ENCODE results near the gene MAT2B. TPM values are rescaled to one million over a fixed set of nuclear protein-coding genes. Genes with fewer than 3 reads are reported as not detected.
A peak's percentile ranks its signal among the peaks of the same experiment; 100 is the strongest.

Gene MAT2B
- total and polyA plus RNA-seq, 5 experiments from 2014 or later = 145 to 287 (median 260) TPM

GRCh38 chr5:163475411-163475810 is 30.0 kb upstream of the MAT2B start:
- H3K36me3 Mint-ChIP-seq = no peaks in the 10 kb centered on the region

GRCh38 chr5:163478126-163478981 is 27.1 kb upstream of the MAT2B start:
- Mint-ChIP-seq H3K27ac (no peak overlapping the region), H3K4me3 (peak overlapping the region in 1 of 10 donors; percentile 1), H3K4me1 (no peaks in the 10 kb centered on the region), H3K27me3 (peaks cover 0 to 1% (median 0%) of the 10 kb centered on the region in 5 donors), H3K9me3 (no peaks in the 10 kb centered on the region), H3K36me3 (no peaks in the 10 kb centered on the region)
- no peak for DNase-seq
- ATAC-seq = no peak
- POLR2A ChIA-PET = no interaction called here

More at GRCh38 chr5:163475411-163475810, 30.0 kb upstream of the MAT2B start:
- Mint-ChIP-seq H3K27ac (no peak overlapping the region), H3K9me3 (no peaks in the 10 kb centered on the region), H3K27me3 (no peaks in the 10 kb centered on the region), H3K4me3 (no peak overlapping the region), H3K4me1 (no peaks in the 10 kb centered on the region)
- no peak for DNase-seq
- POLR2A ChIA-PET = interaction anchor here (1.1 kb wide), 2 partner anchors 30 to 38 kb away, joined by 3 to 4 read pairs; partner anchors contain the start of genes CCNG1 and MAT2B
- no peak for ATAC-seq

- DNase-seq (no peak), ATAC-seq (no peak)
- H3K4me3 Mint-ChIP-seq = no peak overlapping the region
- no peak overlapping the region for H3K27ac Mint-ChIP-seq
- no peaks in the 10 kb centered on the region for H3K9me3 Mint-ChIP-seq
- H3K4me1 Mint-ChIP-seq = no peaks in the 10 kb centered on the region
- no peaks in the 10 kb centered on the region for H3K36me3 Mint-ChIP-seq
- peaks cover 0 to 1% (median 0%) of the 10 kb centered on the region in 5 donors for H3K27me3 Mint-ChIP-seq
- POLR2A ChIA-PET = no interaction called here
Observed at GRCh38 chr5:163478982-163479271, 26.5 kb upstream of the MAT2B start.

GRCh38 chr5:163489055-163489744 is 16.2 kb upstream of the MAT2B start:
- ATAC-seq = peak; percentile 49 to 72
- H3K9me3 Mint-ChIP-seq = no peaks in the 10 kb centered on the region
- H3K4me1 Mint-ChIP-seq = no peaks in the 10 kb centered on the region
- peak overlapping the region in 2 of 10 donors; percentile 31 to 40 for H3K27ac Mint-ChIP-seq
- no peak overlapping the region for H3K4me3 Mint-ChIP-seq
- H3K27me3 Mint-ChIP-seq = no peaks in the 10 kb centered on the region
- DNase-seq = peak in 2 of 10 donors; percentile 10 to 16
- POLR2A ChIA-PET = interaction anchor here (2.0 kb wide), 1 partner anchor 16 kb away, joined by 5 read pairs; the partner anchor contains the start of gene MAT2B
- H3K36me3 Mint-ChIP-seq = no peaks in the 10 kb centered on the region

- no peak for ATAC-seq
- Mint-ChIP-seq H3K4me1 (no peaks in the 10 kb centered on the region), H3K36me3 (no peaks in the 10 kb centered on the region), H3K27ac (no peak overlapping the region), H3K27me3 (no peaks in the 10 kb centered on the region), H3K4me3 (no peak overlapping the region), H3K9me3 (no peaks in the 10 kb centered on the region)
- DNase-seq = no peak
- POLR2A ChIA-PET = interaction anchor here (2.0 kb wide), 1 partner anchor 16 kb away, joined by 5 read pairs; the partner anchor contains the start of gene MAT2B
Observed at GRCh38 chr5:163489745-163490075, 15.7 kb upstream of the MAT2B start.

GRCh38 chr5:163496286-163496685 is 9.1 kb upstream of the MAT2B start:
- Mint-ChIP-seq H3K27ac (no peak overlapping the region), H3K4me1 (no peaks in the 10 kb centered on the region), H3K4me3 (no peak overlapping the region), H3K27me3 (peaks cover 0 to 2% (median 0%) of the 10 kb centered on the region in 5 donors), H3K36me3 (no peaks in the 10 kb centered on the region), H3K9me3 (no peaks in the 10 kb centered on the region)
- POLR2A ChIA-PET = interaction anchor here (1.1 to 1.6 kb wide), 2 partner anchors 9 to 36 kb away, joined by 3 to 4 read pairs; partner anchors contain the start of genes HMMR, MAT2B and NUDCD2
- no peak for ATAC-seq
- DNase-seq = no peak

GRCh38 chr5:163497315-163497714 is 8.1 kb upstream of the MAT2B start:
- H3K9me3 Mint-ChIP-seq = no peaks in the 10 kb centered on the region
- peaks cover 0 to 2% (median 0%) of the 10 kb centered on the region in 5 donors for H3K27me3 Mint-ChIP-seq
- POLR2A ChIA-PET = no interaction called here
- no peaks in the 10 kb centered on the region for H3K36me3 Mint-ChIP-seq
- no peak overlapping the region for H3K27ac Mint-ChIP-seq
- peaks cover 0 to under 1% (median under 1%) of the 10 kb centered on the region in 4 donors for H3K4me1 Mint-ChIP-seq
- DNase-seq (no peak), ATAC-seq (no peak)
- no peak overlapping the region for H3K4me3 Mint-ChIP-seq

- no peak for DNase-seq
- no peak for ATAC-seq
- Mint-ChIP-seq H3K36me3 (no peaks in the 10 kb centered on the region), H3K27ac (no peak overlapping the region), H3K4me3 (no peak overlapping the region), H3K27me3 (peaks cover 0 to 2% (median 0%) of the 10 kb centered on the region in 5 donors), H3K9me3 (no peaks in the 10 kb centered on the region), H3K4me1 (peaks cover 5 to 13% (median 12%) of the 10 kb centered on the region in 4 donors)
- POLR2A ChIA-PET = no interaction called here
Observed at GRCh38 chr5:163498886-163499285, 6.5 kb upstream of the MAT2B start.

GRCh38 chr5:163502521-163502920 is 2.9 kb upstream of the MAT2B start:
- Mint-ChIP-seq H3K27ac (peak overlapping the region; percentile 98 to 100 (median 99)), H3K4me1 (peaks cover 10 to 31% (median 20%) of the 10 kb centered on the region in 4 donors), H3K27me3 (no peaks in the 10 kb centered on the region), H3K9me3 (no peaks in the 10 kb centered on the region), H3K4me3 (peak overlapping the region; percentile 90 to 98 (median 96)), H3K36me3 (no peaks in the 10 kb centered on the region)
- no peak for ATAC-seq
- no peak for DNase-seq
- POLR2A ChIA-PET = interaction anchor here (1.0 to 7.3 kb wide), 3 partner anchors 29 to 65 kb away, joined by 4 to 178 read pairs (median 8); partner anchors contain the start of genes CCNG1, HMMR and NUDCD2

- H3K27ac Mint-ChIP-seq = peak overlapping the region; percentile 98 to 100 (median 99)
- peaks cover 13 to 40% (median 29%) of the 10 kb centered on the region in 4 donors for H3K4me1 Mint-ChIP-seq
- no peaks in the 10 kb centered on the region for H3K9me3 Mint-ChIP-seq
- ATAC-seq (no peak), DNase-seq (peak in 7 of 10 donors; percentile 9 to 50 (median 24))
- H3K27me3 Mint-ChIP-seq = no peaks in the 10 kb centered on the region
- peak overlapping the region; percentile 90 to 98 (median 96) for H3K4me3 Mint-ChIP-seq
- POLR2A ChIA-PET = interaction anchor here (1.0 to 7.3 kb wide), 3 partner anchors 30 to 66 kb away, joined by 4 to 178 read pairs (median 8); partner anchors contain the start of genes CCNG1, HMMR and NUDCD2
- H3K36me3 Mint-ChIP-seq = no peaks in the 10 kb centered on the region
Observed at GRCh38 chr5:163503106-163504078, 2.0 kb upstream of the MAT2B start.

GRCh38 chr5:163504079-163504931 is 1.1 kb upstream of the MAT2B start:
- no peaks in the 10 kb centered on the region for H3K9me3 Mint-ChIP-seq
- H3K4me1 Mint-ChIP-seq = peaks cover 13 to 49% (median 37%) of the 10 kb centered on the region in 4 donors
- POLR2A ChIA-PET = interaction anchor here (1.2 to 7.3 kb wide), 4 partner anchors 44 to 67 kb away, joined by 4 to 178 read pairs (median 18); partner anchors contain the start of genes CCNG1, HMMR and NUDCD2
- no peaks in the 10 kb centered on the region for H3K27me3 Mint-ChIP-seq
- peak in 5 of 10 donors; percentile 12 to 36 (median 22) for DNase-seq
- peaks cover 0 to 3% (median 0%) of the 10 kb centered on the region in 3 donors for H3K36me3 Mint-ChIP-seq
- peak overlapping the region; percentile 98 to 100 (median 99) for H3K27ac Mint-ChIP-seq
- peak overlapping the region; percentile 90 to 98 (median 96) for H3K4me3 Mint-ChIP-seq
- no peak for ATAC-seq

Measured in naive thymus-derived CD8-positive, alpha-beta T cell (primary cell).